ENCODE measurements around the gene SLC9A3.

SLC9A3 gene

DNA sequence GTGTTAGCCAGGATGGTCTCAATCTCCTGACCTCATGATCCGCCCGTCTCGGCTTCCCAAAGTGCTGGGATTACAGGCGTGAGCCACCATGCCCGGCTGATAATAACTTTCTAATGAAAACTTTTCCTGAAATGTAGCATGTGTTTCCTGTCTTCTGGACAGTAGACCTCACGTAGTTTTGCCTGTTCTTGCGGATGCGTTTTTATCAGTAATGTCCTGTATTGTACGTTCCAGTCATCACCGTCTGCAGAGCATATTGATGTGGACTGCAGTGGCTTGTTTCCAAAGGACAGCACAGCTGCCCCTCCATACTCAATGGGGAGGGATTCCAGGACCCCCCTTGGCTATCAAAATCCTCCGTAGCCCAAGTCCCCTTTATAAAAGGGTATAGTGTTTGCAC lies 68.4 kb downstream of the SLC9A3 start:
- no peak for DNase-seq

DNA sequence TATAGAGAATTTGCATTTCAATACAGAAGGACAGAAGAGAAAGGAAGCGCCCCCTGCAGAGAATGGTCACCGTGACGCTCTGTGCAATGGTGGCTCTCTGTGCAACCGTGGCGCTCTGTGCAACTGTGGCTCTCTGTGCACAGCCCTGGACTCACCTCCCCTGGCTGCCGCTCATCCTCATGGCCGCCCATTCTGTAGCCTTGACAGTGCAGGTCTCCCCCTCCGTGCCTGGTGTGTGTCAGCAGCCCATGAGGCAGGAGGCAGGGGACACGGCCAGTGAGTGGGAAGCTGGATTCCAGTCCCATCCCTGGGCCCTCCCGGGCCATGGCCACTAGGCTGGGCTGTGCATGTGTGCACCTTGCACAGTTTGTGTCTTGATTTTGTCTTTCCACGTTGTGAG lies 69.3 kb downstream of the SLC9A3 start:
- no peak for DNase-seq

DNA sequence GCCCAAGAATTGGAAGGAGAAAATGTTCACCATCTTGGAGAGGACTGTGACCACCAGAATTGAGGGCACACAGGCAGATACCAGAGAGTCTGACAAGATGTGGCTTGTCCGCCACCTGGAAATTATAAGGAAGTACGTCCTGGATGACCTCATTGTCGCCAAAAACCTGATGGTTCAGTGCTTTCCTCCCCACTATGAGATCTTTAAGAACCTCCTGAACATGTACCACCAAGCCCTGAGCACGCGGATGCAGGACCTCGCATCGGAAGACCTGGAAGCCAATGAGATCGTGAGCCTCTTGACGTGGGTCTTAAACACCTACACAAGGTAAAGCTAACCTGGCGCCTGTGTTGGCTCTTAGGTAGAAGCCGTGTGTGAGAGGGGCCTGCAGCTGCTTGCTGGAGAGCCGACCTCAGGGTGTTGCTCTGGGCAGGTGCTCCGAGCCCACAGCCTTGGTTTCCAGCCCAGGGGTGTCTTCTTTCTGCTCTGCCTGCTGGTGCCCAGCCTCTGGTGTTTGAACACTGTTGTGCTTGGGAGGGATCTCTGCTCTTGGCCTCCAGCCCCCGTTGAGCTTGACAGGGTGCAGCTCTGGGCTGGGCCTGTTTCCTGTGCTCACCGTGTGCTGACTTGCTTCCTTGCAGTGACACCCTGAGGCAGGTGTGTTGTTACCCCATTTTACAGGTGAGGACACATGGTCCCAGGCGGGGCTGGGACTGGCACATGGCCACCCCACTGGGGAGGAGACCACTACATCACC lies 70.3 kb downstream of the SLC9A3 start:
- no peak for DNase-seq

DNA sequence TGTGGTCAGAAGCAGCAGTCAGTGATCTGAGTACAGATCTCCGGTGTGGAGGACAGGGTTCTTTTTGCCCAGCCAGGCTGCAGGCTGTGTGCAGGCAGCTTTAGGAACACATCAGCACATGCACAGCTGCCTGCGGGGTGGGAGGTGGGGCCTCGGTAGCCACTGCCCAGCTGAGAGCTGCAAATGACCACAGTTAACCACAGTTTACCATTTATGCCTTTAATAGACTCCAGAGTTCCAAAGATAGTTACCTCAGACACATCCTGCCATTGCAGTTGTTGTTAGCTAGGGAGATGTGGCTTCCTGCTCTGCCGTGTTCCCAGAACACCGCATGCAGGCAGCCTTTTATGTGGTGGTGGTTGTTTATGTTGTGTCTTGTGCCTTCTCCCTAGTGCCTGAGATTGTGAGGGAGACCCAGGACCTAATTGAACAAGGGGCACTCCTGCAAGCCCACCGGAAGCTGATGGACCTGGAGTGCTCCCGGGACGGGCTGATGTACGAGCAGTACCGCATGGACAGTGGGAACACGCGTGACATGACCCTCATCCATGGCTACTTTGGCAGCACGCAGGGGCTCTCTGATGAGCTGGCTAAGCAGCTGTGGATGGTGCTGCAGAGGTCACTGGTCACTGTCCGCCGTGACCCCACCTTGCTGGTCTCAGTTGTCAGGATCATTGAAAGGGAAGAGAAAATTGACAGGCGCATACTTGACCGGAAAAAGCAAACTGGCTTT lies 71.1 kb downstream of the SLC9A3 start:
- DNase-seq: no peak

DNA sequence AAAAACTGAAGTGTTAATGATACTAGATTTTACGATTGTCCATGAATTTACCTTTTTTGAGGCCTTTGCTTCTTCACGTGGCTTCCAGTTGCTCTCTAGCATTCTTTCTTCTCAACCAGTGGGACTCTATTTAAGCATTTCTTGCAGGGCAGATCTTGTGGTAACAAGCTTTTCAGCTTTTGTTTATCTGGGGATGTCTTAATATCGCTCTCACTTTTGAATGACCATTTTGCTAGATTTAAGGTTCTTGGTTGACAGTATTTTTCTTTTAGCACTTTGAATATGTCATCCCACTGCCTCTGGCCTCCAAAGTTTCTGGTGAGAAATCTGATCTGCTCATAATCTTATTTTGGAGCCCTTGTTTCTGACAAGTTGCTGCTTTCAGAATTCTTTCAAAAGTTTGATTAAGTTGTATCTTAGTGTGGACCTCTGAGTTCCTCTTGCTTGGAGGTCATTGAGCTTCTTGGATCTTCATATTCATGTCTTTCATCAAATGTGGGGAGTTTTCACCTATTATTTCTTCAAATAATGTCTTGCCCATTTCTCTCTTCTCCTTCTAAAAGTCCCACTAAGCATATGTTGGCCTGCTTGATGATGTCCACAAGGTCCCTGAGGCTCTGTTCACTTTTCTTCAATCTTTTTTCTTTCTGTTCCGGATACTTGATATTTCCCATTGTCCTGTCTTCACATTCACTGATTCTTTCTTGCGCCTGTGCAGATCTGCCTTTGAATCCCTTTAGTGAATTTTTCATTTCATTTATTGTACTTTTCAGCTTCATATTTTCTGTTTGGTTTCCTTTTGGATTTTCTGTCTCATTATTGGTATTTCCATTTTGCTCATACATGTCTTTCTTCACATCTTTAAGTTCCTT lies 72.4 kb downstream of the SLC9A3 start:
- no peak for DNase-seq

DNA sequence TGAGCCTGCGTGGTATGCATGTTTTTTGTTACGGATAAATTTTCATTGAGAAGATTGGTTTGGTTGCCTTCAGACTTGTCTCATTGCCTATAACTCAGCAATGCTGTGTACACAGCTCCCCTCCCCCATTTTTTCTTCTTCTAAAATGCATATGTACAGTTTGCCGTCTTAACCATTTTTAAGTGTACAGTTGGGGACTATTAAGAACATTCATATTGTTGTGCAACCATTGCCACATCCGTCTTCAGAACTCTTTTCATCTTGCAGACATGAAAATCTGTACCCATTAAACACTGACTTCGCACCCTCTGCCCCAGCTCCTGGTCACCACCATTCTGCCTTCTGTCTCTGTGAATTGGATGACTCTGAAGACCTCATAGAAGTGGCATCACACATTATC lies 75.1 kb downstream of the SLC9A3 start:
- no peak for DNase-seq

DNA sequence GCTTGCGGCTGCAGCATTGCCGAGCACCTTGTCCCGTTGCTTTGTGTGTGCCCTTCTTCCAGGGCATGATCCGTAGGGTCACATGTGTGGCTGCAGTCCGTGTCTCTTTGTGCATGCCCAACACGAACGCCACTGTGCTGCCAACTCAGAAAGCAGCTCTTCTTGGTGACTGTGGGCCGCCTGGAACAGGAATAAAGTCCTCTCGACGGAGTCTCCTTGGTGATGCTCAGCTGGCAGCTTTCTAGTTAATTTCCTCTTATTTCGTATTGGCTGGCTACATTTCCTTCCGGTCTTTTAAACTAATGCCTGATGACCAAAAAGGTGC lies 75.5 kb downstream of the SLC9A3 start:
- DNase-seq: no peak

DNA sequence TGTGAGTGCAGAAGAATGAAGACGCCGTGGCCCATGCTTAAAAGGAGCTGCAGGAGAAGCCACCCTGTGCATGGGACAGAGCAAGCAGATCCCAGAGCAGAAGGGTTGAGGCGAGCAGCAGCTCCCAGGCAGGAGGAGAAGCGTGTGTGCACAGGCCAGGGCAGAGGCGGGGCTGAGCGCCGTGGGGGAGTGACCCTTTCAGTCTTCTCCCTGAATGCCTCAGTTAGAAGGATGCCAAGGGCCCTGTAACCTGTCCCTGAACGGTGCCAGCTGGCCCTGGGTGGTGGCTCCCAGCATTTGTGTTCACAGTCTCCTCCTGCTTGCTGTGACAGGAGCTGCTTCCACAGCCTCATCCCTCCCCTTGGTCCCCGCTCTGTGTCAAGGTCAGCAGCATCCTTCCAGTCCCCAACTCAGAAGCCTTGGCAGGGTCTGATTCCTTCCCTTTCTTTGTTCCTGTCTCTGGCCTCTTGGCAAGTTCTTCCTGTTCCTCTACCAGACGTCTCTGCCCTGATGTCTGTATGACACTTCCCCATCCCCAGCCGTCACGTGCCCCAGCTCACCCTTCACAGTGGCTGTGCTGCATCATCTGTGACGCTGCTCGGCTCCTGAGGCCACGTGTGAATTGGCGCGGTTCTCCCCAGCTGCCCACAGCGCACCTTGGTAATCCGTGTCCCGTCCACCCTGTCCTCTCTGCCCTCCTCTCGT lies 76.0 kb downstream of the SLC9A3 start:
- no peak for DNase-seq

DNA sequence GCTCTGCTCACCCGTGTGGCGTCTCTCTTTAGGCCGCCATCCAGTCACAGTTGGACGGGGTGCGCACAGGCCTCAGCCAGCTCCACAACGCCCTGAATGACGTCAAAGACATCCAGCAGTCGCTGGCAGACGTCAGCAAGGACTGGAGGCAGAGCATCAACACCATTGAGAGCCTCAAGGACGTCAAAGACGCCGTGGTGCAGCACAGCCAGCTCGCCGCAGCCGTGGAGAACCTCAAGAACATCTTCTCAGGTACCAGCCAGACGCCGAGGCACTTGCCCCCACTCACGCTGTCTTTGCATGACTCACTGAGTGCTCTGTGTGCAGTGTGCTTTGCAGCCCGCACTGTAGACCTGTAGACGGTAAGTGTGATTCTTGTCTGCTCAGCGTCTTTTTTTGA lies 76.7 kb downstream of the SLC9A3 start:
- DNase-seq: no peak

DNA sequence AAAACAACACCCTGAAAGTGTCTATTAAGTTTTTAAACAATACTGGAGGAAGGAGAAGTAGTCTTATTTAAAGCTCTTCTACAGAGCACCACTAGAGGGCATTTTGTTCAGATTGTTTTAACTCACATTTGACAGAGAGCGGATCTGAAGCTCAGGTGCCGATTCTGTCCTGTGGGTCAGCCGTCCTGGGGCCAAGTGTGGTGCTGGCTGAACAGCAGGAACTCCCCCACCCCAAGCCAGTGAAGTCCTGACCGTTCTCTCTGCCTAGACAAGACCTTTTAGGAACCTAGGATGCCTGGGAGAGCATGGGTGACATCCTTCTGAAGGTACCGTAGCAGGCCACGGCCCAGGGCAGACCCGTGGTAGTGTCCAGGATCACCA lies 77.4 kb downstream of the SLC9A3 start:
- no peak for DNase-seq

DNA sequence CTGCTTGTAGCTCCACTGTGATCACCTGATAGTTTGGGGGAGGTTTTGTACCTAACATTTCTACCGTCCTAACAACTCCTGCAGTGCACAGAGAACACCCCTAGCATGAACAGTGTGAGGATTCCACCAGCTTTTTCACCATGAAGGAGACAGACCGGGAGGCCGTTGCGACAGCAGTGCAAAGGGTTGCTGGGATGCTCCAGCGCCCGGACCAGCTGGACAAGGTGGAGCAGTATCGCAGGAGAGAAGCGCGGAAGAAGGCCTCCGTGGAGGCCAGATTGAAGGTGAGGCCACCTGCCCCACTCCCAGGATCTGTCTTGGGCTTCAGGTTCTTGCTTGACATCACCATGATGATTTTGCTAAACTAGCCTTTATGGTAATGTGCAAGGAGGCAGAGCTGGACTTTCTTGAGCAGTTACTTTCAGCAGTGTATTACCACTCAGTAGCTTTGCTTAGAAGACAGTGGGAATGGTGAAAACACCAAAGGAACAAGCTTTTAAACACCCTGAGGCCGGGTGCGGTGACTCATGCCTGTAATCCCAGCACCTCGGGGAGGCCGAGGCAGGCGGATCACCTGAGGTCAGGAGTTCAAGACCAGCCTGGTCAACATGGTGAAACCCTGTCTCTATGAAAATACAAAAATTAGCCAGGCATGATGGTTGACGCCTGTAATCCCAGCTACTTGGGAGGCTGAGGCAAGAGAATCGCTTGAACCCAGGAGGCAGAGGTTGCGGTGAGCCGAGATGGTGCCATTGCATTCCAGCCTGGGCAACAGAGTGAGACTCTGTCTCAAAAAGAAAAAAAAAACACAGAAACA lies 78.0 kb downstream of the SLC9A3 start:
- DNase-seq: no peak

DNA sequence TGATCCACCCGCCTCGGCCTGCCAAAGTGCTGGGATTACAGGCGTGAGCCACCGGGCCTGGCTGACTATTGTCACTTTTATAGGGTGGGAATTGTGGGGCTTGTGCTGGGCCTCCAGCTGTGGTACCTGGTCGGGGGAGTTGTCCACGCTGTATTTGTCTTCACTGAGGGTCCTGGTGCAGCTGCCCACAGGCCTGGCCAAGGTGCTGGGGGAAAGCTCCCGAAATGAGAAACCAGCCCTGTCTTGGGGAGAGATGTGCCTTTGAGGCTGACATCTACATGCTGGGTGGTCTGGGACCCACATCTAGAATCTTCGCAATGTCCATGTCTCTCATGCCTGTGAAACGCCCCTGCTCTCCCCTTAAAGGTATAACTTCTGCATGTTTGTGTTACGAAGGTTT lies 78.7 kb downstream of the SLC9A3 start:
- DNase-seq: no peak

DNA sequence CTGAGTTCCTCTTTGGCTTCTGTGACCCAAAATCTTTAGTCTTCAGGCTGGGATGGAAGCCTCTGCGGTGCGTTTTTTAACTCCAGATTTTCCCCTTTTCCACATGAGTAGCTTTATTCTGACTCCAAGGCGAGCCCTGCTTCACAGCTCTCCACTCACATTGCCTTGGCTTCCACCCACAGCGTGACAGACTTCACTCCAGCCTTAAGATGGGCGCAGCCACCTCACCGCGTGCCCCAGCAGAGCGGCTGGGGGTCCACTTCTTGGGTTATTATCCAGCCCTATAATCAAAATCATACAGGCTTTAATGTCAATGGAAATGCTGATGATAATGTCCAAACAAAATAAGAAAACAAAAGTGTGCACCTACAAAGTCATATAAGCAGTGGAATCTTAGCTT lies 80.0 kb downstream of the SLC9A3 start:
- no peak for DNase-seq

DNA sequence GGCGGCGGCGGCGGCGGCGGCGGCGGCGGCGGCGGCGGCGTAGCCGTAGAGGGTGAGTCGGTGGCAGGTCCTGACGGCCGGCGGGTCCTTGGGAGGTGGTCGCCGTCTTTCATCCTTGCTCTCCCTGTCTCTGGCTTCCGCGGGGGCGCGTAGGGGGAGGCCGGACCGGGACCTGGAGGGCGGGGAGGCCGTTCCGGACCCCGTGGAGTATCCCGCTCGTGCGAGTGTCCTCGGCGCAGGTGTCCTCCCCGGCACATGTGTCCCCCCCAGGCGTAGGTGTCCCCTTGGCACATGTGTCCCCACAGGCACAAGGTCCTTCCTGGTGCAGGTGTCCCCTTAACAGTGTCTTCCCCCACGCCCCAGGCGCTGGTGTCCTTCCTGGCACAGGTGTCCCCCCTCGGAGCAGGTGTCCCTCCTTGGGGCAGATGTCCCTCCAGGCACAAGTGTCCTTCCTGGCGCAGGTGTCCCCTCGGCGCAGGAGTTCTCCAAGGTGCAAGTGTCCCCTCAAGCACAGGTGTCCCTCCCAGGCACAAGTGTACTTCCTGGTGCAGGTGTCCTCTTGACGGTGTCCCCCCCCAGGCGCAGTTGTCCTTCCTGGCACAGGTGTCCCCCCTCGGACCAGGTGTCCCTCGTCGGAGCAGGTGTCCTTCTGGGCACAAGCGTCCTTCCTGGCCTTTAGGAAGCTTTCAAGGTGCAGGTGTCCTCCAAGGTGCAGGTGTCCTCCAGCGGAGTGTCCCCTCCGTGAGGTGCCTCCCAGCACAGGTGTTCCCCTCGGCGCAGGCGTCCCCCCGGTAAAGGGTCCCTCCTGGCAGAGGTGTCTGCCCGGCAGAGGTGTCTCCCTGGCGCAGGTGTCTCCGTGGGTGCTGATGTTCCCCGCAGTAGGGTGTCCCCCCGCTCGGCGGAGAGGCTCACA lies 80.8 kb downstream of the SLC9A3 start:
- no peak for DNase-seq

DNA sequence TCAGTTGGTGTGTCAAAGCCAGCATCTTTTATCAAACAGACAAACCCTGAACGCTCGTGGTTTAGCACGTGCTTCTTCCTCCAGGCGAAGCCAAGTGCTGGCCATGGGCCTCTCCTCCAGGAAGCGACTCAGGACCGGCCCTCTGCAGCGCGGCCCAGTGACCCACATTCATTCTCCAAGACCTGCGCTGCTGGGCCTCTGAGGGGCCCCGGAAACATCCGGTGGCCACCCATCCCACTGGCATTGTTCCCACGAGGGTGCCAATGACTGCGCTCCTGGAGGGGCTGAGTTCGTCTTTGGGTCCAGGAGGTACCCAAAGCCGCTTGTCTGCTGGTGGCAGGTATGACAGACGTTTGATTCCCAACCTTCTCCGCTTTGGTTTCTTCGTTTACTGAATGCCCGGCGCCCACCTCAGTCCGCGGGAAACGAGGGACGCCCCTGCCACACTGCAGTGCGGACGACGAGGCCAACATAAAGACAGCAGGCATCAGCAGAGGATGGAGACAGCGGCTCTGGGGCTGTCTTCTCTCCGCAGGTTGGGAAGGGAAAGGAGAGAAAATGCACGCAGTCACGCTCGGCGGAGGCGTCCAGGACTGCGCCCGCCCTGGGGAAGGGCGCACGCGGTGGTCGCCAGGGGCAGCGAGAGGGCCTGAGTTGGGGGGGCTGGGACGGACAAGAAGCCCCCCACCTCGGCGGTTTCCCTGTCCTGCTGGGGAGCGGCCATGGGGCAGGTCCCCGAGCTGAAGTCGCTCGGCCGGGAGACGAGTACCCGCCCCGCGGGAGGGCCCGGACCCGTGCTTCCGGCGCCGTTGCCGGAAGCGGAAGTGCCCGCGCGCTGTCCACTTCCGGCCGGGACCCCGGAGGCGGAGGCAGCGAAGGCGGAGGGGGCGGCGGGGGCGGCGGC lies 81.7 kb downstream of the SLC9A3 start, which contains the start of gene EXOC3:
Gene EXOC3 (plus strand): TSS at position 842 of the 904 bp plus-strand sequence. CDS start 3,030 bp downstream, outside the sequence.
- DNase-seq: no peak

DNA sequence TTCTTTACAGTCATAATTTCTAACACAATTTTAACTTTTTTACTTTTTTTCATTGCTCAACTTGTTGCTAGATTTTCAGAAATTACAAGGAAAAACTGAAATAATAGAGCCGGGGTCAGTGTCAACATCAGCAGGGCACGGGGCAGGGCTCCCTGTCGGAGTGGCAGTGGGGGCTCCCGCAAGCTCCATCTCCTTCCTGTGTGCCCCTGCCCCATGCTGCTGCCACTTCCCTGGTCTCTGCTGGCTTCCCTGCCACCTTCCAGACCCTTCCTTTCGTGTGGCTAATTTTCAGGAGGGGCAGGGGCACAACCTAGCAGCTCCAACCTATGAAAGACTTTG lies 82.3 kb downstream of the SLC9A3 start:
- DNase-seq: no peak

DNA sequence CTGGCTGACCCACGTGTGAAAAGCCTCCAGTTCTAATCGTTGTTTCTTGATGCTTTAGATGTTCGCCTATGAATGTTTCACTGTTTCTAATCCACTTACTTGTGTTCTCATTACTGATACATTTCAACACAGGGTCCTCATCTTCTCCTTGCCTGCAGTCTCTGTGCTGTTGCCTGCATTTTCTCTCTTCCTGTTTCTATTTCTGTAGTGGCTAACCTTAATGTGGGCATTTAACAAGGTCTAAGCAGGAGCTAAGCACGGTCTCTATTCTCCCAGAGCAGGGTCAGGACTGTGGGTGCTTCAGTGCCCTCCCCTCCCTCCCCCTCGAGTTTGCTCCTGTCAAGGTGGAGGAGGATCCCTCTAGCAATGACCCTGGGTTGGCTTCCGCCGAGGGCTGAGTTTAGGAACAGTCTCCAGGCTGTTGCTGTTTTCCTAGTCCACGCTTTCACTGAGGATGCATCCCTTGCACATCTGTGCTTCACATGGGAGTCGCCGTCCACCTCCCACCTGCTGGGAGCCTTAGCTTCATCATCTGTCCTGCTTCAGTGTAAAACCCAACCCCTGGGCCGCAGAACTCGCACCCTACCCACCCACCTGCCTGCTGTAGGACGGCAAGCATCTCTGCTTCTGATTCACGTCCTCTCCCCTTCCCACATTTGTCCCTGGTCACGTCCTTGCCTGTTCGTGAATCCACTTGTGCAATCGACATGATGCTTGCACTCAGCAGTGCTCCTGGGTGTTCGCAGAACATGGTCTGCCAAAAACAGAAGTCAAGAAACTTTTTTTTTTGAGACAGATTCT lies 83.6 kb downstream of the SLC9A3 start:
- DNase-seq: no peak

DNA sequence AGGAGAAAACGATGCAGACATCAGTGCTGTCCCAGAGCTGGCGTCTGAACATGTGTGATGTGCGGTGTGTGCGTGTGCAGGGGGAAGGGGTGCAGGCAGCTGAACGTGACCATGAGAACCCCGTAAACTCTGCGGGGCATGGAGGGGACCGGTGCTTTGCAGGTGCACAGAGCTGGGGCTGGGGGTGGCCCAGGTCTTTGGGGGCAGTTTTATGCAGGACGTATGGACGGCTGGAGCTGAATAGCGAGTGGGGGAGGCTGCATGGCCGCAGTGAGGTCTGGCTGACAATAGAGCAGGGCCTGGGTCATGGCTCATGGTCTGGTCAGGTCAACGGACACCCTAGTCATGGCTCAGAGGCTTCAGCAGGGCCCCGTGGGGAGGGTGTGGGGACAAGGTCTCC lies 84.6 kb downstream of the SLC9A3 start:
- DNase-seq: no peak

DNA sequence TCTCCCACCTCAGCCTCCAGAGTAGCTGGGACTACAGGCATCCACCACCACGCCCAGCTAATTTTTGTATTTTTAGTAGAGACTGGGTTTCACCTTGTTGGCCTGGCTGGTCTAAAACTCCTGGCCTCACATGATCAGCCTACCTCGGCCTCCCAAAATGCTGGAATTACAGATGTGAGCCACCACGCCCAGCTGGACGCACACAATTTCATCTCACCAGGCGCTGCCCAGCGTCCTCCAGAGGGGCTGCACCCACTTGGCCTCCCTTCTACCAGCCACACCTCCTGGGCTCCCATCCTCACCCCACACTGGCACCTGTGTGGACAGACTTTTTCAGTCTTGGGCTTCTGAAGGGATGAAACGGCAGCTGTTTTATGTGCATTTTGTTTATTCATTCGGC lies 85.1 kb downstream of the SLC9A3 start:
- DNase-seq: no peak
